ENCODE measurements around the gene ST3GAL3. TPM values are rescaled to one million over a fixed set of nuclear protein-coding genes. Genes with fewer than 3 reads are reported as not detected.
A peak's percentile ranks its signal among the peaks of the same experiment; 100 is the strongest.

Gene ST3GAL3
- total and polyA plus RNA-seq, 7 donors: 7.2 to 31.4 (median 21.3) TPM

- TF ChIP-seq CTCF (IDR thresholded peaks at IDR 0.05) (no peak), POLR2A (IDR thresholded peaks at IDR 0.05) (no peak), EP300 (IDR thresholded peaks at IDR 0.05) (no peak), POLR2AphosphoS5 (IDR thresholded peaks at IDR 0.05) (no peak)
- Histone ChIP-seq H3K4me3 (peak overlapping the region in 3 of 4 donors; percentile 34 to 45 (median 43)), H3K9me3 (no peaks in the 10 kb centered on the region), H3K36me3 (peaks cover 0 to 7% (median 2%) of the 10 kb centered on the region in 4 donors), H3K4me1 (peaks cover 0 to 41% (median 36%) of the 10 kb centered on the region in 4 donors), H3K27me3 (peaks cover 0 to 17% (median 0%) of the 10 kb centered on the region in 3 donors), H3K27ac (peak overlapping the region in 1 of 4 donors; percentile 17)
- no peak for DNase-seq
- 29 to 31% methylated on average over 8 of the region's 8 CpGs for WGBS, 2 donors
- intact Hi-C loops (cut with DNase I): no loop called here
Measured at GRCh38 chr1:43932786-43933385, 225.6 kb downstream of the ST3GAL3 start.

GRCh38 chr1:43933386-43934100, 226.2 kb downstream of the ST3GAL3 start, which contains the start of gene ARTN:
Gene ARTN, plus strand, starts transcription at chr1:43933801. Its CDS starts 1,856 bp downstream, at chr1:43935657.
- H3K4me3 ChIP-seq: peak within 1 kb of the TSS; percentile 18 to 45 (median 38)
- H3K27me3 ChIP-seq: peaks cover 0 to 17% (median 0%) of the 10 kb centered on the region in 3 donors
- no peak for TF ChIP-seq POLR2AphosphoS5 (IDR thresholded peaks at IDR 0.05)
- TF ChIP-seq POLR2A (IDR thresholded peaks at IDR 0.05): no peak
- TF ChIP-seq EP300 (IDR thresholded peaks at IDR 0.05): no peak
- TF ChIP-seq CTCF (IDR thresholded peaks at IDR 0.05): no peak
- intact Hi-C loops (cut with DNase I): loop anchor here (1.0 kb wide), 1 partner anchor 169 kb away; no protein-coding TSS in a partner anchor
- H3K9me3 ChIP-seq: no peaks in the 10 kb centered on the region
- peak within 1 kb of the TSS in 2 of 4 donors; percentile 6 to 17 for H3K27ac ChIP-seq
- H3K36me3 ChIP-seq: peaks cover 0 to 7% (median 2%) of the 10 kb centered on the region in 4 donors
- peaks cover 0 to 41% (median 36%) of the 10 kb centered on the region in 4 donors for H3K4me1 ChIP-seq
- DNase-seq: no peak
- 3 to 5% methylated on average over 42 of the region's 42 CpGs for WGBS, 2 donors

GRCh38 chr1:43934101-43934985, 227.0 kb downstream of the ST3GAL3 start:
- intact Hi-C loops (cut with DNase I): loop anchor here (1.0 kb wide), 1 partner anchor 170 kb away; no protein-coding TSS in a partner anchor
- peak; percentile 83 for DNase-seq
- H3K27ac ChIP-seq: peak overlapping the region in 1 of 4 donors; percentile 17

More at GRCh38 chr1:43934101-43934985, 227.0 kb downstream of the ST3GAL3 start:
- peak; percentile 84 to 96 (median 90) for TF ChIP-seq CTCF (IDR thresholded peaks at IDR 0.05)
- no peak for TF ChIP-seq POLR2A (IDR thresholded peaks at IDR 0.05)
- no peak for TF ChIP-seq EP300 (IDR thresholded peaks at IDR 0.05)
- TF ChIP-seq POLR2AphosphoS5 (IDR thresholded peaks at IDR 0.05): no peak
- Histone ChIP-seq H3K9me3 (no peaks in the 10 kb centered on the region), H3K36me3 (peaks cover 0 to 7% (median 2%) of the 10 kb centered on the region in 4 donors), H3K27me3 (peaks cover 0 to 17% (median 0%) of the 10 kb centered on the region in 3 donors), H3K4me3 (peak overlapping the region in 3 of 4 donors; percentile 34 to 45 (median 43)), H3K4me1 (peaks cover 0 to 41% (median 36%) of the 10 kb centered on the region in 4 donors)
- 20 to 36% methylated on average over 13 of the region's 13 CpGs for WGBS, 2 donors
